Subcutaneous abdominal adipose tissue (tissue), 5 donors: ENCODE data around the gene RASA4.
A peak's percentile ranks its signal among the peaks of the same experiment; 100 is the strongest.
"Not testable (repeated sequence)": the region's sequence is repeated elsewhere in the genome, so short reads cannot be mapped to it uniquely, and the experiment has no call there.

Experiments
- H3K27ac ChIP-seq: one replicate; pipeline ENCODE4 v1.7.0; 2013; ENCODE audit warnings: low read depth, mild to moderate bottlenecking, inconsistent platforms, low read length, moderate library complexity
- H3K27me3 ChIP-seq, 5 donors: one replicate each; pipeline ENCODE4 v1.7.0; 2013; ENCODE audit warnings: low read length in 5 of 5, inconsistent platforms in 1 of 5; ENCODE audit not compliant: control insufficient read depth in 5 of 5, insufficient read depth in 4 of 5
- H3K36me3 ChIP-seq, 5 donors: one replicate each; pipeline ENCODE4 v1.7.0; 2013; ENCODE audit warnings: low read length in 5 of 5; ENCODE audit not compliant: control insufficient read depth in 5 of 5, insufficient read depth in 5 of 5
- H3K4me1 ChIP-seq, 5 donors: one replicate each; pipeline ENCODE4 v1.7.0; 2013; ENCODE audit warnings: low read length in 5 of 5, mild to moderate bottlenecking in 3 of 5, moderate library complexity in 1 of 5; ENCODE audit not compliant: control insufficient read depth in 5 of 5, insufficient read depth in 5 of 5
- H3K4me3 ChIP-seq, 5 donors: one replicate each; pipeline ENCODE4 v1.7.0; 2013; ENCODE audit warnings: low read length in 5 of 5, low read depth in 1 of 5
- H3K9ac ChIP-seq, 5 donors: one replicate each; pipeline ENCODE4 v1.7.0; 2013; ENCODE audit warnings: low read length in 5 of 5, mild to moderate bottlenecking in 4 of 5, moderate library complexity in 3 of 5
- H3K9me3 ChIP-seq, 5 donors: one replicate each; pipeline ENCODE4 v1.7.0; 2013; ENCODE audit warnings: low read length in 5 of 5; ENCODE audit not compliant: control insufficient read depth in 5 of 5
- donor health status: healthy.
- donor health status: healthy.
- donor health status: healthy.
- donor health status: healthy.
- donor health status: healthy.

RASA4 gene

GRCh38 chr7:102627271-102627904 lies 10.8 kb upstream of the RASA4 start:
- not testable (repeated sequence) for H3K4me3 ChIP-seq, H3K27ac ChIP-seq, H3K4me1 ChIP-seq, H3K36me3 ChIP-seq, H3K9ac ChIP-seq, H3K27me3 ChIP-seq, H3K9me3 ChIP-seq

- not testable (repeated sequence) for H3K36me3 ChIP-seq, H3K4me1 ChIP-seq, H3K4me3 ChIP-seq, H3K27me3 ChIP-seq, H3K27ac ChIP-seq, H3K9me3 ChIP-seq, H3K9ac ChIP-seq
Measured at GRCh38 chr7:102618122-102618521, 1.6 kb upstream of the RASA4 start.

- not testable (repeated sequence) for H3K9me3 ChIP-seq, H3K27ac ChIP-seq, H3K4me1 ChIP-seq, H3K36me3 ChIP-seq, H3K9ac ChIP-seq, H3K4me3 ChIP-seq, H3K27me3 ChIP-seq
Measured at GRCh38 chr7:102615930-102616329, 626 bp downstream of the RASA4 start.

- not testable (repeated sequence) for H3K9ac ChIP-seq, H3K27ac ChIP-seq, H3K36me3 ChIP-seq, H3K27me3 ChIP-seq, H3K4me1 ChIP-seq, H3K9me3 ChIP-seq, H3K4me3 ChIP-seq
Measured at GRCh38 chr7:102614873-102615272, 1.7 kb downstream of the RASA4 start.

GRCh38 chr7:102614346-102614697 lies 2.2 kb downstream of the RASA4 start:
- not testable (repeated sequence) for H3K4me3 ChIP-seq, H3K27me3 ChIP-seq, H3K36me3 ChIP-seq, H3K27ac ChIP-seq, H3K9me3 ChIP-seq, H3K4me1 ChIP-seq, H3K9ac ChIP-seq

GRCh38 chr7:102613575-102614345 lies 2.8 kb downstream of the RASA4 start:
- H3K27ac ChIP-seq, H3K9me3 ChIP-seq, H3K36me3 ChIP-seq: not testable (repeated sequence)

GRCh38 chr7:102611675-102612325 lies 4.8 kb downstream of the RASA4 start:
- not testable (repeated sequence) for H3K27me3 ChIP-seq, H3K27ac ChIP-seq

More at GRCh38 chr7:102613575-102614345, 2.8 kb downstream of the RASA4 start:
- H3K27me3 ChIP-seq, H3K4me1 ChIP-seq, H3K4me3 ChIP-seq, H3K9ac ChIP-seq: not testable (repeated sequence)

GRCh38 chr7:102611013-102611674 lies 5.4 kb downstream of the RASA4 start:
- not testable (repeated sequence) for H3K9me3 ChIP-seq, H3K9ac ChIP-seq, H3K27ac ChIP-seq, H3K27me3 ChIP-seq, H3K4me1 ChIP-seq, H3K36me3 ChIP-seq, H3K4me3 ChIP-seq

More at GRCh38 chr7:102611675-102612325, 4.8 kb downstream of the RASA4 start:
- not testable (repeated sequence) for H3K4me1 ChIP-seq, H3K9me3 ChIP-seq, H3K9ac ChIP-seq, H3K36me3 ChIP-seq
- peak overlapping the region in 1 of 5 donors; percentile 46 for H3K4me3 ChIP-seq

GRCh38 chr7:102610441-102610840 lies 6.1 kb downstream of the RASA4 start:
- H3K27me3 ChIP-seq, H3K27ac ChIP-seq, H3K9me3 ChIP-seq, H3K4me3 ChIP-seq, H3K4me1 ChIP-seq, H3K36me3 ChIP-seq, H3K9ac ChIP-seq: not testable (repeated sequence)

- not testable (repeated sequence) for H3K27me3 ChIP-seq, H3K9ac ChIP-seq, H3K36me3 ChIP-seq, H3K27ac ChIP-seq, H3K9me3 ChIP-seq, H3K4me1 ChIP-seq, H3K4me3 ChIP-seq
Measured at GRCh38 chr7:102609734-102610133, 6.8 kb downstream of the RASA4 start.
